H54 (cell line): Measurements from ENCODE around the gene TBX19.
"Not testable (repeated sequence)": the region's sequence is repeated elsewhere in the genome, so short reads cannot be mapped to it uniquely, and the experiment has no call there.

Experiments
- DNase-seq: peaks from one replicate; pipeline ENCODE4 v3.0.0; 2011; ENCODE audit warnings: low spot score, mixed read lengths; ENCODE audit not compliant: insufficient read length
- FAIRE-seq: peaks from 3 replicates; lab custom pipeline; 2011; peaks lifted over from hg19 to GRCh38; lab: Jason Lieb, UNC
- POLR2A ChIP-seq: IDR thresholded peaks from 2 replicates; pipeline ENCODE4 v1.6.1; 2011; ENCODE audit warnings: low read depth, mild to moderate bottlenecking, low read length

TBX19 gene

DNA sequence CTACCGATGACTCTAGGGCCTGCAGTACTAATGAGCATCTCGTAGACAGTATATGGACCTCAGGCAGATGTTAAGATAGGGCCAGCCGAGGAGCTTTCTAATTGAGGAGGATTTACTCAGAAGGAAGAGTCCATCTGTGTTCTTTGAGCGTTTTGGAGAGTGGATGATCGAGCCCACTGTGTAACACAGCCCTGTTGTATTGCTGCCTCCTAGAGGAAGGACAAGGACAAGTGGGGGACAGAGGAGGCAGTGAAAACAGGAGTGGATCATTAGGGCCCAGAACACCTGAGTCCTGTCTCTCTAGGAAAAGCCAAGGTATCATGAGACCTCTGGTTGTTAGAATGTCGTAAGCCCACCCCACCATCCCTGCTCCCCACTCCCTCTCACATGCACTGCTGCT, 62.9 kb downstream of the TBX19 start:
- TF ChIP-seq POLR2A = no peak
- no peak for FAIRE-seq

DNA sequence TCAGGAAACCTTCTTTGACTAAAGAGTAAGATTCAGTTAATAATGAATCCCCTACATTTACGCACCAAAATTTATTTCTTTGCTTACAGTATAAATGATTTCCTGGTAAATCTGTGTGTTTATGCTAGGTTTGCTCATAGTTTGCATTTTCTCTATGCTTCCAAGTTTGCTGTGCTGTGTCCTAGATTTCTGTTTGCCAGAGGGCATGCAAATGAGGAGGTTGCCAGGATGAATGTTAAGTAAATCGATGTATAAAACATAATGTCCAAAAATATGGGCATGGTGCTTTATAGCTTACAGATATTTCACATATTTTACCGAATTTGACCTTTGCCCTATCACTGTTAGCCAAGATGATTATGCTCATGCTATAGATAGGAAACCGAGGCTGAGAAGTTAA, 63.8 kb downstream of the TBX19 start:
- FAIRE-seq (no peak), DNase-seq (no peak)
- TF ChIP-seq POLR2A = no peak

More for the DNA sequence above, 62.9 kb downstream of the TBX19 start:
- DNase-seq = no peak

GRCh38 chr1:168345939-168346338, 65.3 kb downstream of the TBX19 start:
- DNase-seq = no peak
- no peak for FAIRE-seq
- TF ChIP-seq POLR2A = no peak

DNA sequence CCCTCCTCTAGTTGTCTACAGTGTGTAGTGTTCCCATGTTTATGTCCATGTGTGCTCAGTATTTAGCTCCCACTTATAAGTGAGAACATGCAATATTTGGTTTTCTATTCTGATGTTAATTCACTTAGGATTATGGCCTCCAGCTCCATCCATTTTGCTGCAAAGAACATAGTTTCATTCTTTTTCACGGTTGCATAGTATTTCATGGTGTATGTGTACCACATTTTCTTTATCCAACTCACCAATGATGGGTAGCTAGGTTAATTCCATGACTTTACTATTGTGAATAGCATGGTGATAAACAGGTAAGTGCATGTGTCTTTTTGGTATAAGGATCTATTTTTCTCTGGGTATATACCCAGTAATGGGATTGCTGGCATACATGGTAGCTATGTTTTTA, 67.0 kb downstream of the TBX19 start:
- no peak for TF ChIP-seq POLR2A
- FAIRE-seq = no peak
- DNase-seq = no peak

- no peak for FAIRE-seq
- DNase-seq = no peak
- no peak for TF ChIP-seq POLR2A
Measured at GRCh38 chr1:168348146-168348709, 67.6 kb downstream of the TBX19 start.

- not testable (repeated sequence) for DNase-seq, FAIRE-seq
Measured at GRCh38 chr1:168354335-168355269, 73.9 kb downstream of the TBX19 start.

- TF ChIP-seq POLR2A = no peak
- FAIRE-seq (no peak), DNase-seq (peak; percentile 16)
Measured at GRCh38 chr1:168360151-168361021, 79.7 kb downstream of the TBX19 start.

DNA sequence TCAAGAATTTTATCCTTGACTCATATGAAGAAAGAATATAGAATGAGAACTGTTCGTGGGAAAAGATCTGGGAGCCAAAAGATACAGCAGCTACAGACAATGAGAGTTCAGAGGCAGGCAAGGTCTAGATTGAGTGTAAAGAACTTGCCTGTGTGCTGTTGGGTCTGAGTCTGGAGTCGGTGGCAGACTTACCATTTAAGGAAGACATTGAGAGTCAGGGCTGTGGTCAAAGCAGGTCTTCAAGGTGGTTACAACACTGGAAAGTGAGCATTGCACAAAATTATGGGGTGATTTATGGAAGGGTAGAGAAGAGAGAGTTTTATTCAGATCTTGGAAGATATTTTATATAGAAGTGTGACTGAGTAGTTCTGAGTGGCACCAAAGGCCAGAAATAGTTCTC, 80.6 kb downstream of the TBX19 start:
- FAIRE-seq = no peak
- no peak for DNase-seq
- no peak for TF ChIP-seq POLR2A

GRCh38 chr1:168362991-168363390, 82.3 kb downstream of the TBX19 start:
- DNase-seq (no peak), FAIRE-seq (no peak)
- no peak for TF ChIP-seq POLR2A
